ENCODE results near the gene ZNF420.

DNA sequence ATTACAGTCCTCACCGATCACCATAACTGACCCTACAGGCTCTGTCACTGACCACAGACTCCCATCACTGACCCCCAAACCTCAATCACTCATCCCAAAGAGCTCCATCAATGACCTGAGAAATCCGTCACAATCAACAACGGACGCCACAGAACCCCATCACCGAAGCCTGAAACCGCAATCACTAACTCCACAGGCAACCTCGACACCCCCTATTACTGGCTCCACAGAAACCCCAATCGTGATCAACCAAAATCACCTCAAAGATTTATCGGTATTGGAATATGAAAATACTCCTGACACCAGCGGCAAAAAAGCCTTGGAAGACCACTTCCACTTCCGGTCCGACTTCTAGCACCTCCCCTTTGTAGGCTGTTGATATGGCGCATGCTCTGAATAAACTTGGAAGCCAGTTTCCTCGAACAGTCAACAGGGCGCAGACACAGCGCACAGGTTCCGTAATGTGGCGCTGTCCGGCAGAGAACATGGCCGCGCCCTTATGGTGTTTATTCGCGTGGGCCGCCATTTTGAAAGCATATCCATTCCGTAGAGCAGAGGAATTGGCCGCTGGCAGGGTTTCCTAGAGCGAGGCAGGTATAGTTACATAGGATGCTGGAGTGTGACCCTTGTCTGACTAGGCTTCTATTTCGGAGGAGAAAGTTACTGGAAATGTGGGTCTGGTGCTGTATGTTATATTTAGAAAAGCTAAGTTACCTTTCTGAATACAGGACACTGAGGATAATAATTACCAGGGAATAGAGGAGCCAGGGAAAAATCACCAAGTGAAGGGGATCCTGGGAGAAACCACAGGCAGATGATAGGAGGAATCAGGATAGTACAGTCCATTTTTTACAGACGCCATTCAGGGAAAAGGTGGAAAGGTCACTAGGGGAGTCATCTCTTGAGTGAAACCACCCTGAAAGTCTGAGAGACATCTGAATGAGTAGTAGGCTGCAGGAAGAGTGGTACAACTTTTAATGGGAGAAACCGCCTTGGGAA is 94.4 kb downstream of the ZNF420 start, which contains the start of gene ZNF585A:
- TF ChIP-seq, protein P1, sequence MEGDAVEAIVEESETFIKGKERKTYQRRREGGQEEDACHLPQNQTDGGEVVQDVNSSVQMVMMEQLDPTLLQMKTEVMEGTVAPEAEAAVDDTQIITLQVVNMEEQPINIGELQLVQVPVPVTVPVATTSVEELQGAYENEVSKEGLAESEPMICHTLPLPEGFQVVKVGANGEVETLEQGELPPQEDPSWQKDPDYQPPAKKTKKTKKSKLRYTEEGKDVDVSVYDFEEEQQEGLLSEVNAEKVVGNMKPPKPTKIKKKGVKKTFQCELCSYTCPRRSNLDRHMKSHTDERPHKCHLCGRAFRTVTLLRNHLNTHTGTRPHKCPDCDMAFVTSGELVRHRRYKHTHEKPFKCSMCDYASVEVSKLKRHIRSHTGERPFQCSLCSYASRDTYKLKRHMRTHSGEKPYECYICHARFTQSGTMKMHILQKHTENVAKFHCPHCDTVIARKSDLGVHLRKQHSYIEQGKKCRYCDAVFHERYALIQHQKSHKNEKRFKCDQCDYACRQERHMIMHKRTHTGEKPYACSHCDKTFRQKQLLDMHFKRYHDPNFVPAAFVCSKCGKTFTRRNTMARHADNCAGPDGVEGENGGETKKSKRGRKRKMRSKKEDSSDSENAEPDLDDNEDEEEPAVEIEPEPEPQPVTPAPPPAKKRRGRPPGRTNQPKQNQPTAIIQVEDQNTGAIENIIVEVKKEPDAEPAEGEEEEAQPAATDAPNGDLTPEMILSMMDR (IDR thresholded peaks at IDR 0.05 in 2 of 3, conservative IDR thresholded peaks at IDR 0.05 in 1 of 3; ENCODE audit: borderline replicate concordance in 1 of 3, insufficient read depth in 1 of 3, low read depth in 2 of 3, low read length in 2 of 3): peak in 1 of 3 experiments; percentile 8; a peak in 1 of 6 replicates
- no peak for TF ChIP-seq SIN3A (IDR thresholded peaks at IDR 0.05; ENCODE audit: low read depth)
- TF ChIP-seq, protein P2, sequence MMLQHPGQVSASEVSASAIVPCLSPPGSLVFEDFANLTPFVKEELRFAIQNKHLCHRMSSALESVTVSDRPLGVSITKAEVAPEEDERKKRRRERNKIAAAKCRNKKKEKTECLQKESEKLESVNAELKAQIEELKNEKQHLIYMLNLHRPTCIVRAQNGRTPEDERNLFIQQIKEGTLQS (IDR thresholded peaks at IDR 0.05): no peak
- TF ChIP-seq CEBPB (IDR thresholded peaks at IDR 0.05; ENCODE audit: low read depth): no peak
- peak; percentile 51 for TF ChIP-seq ELF1 (IDR thresholded peaks at IDR 0.05; ENCODE audit: borderline replicate concordance, low read depth)
- TF ChIP-seq POLR2A (IDR thresholded peaks at IDR 0.05; ENCODE audit: borderline replicate concordance, extremely low read depth, insufficient read depth, insufficient read length): no peak
